GM21528 (cell line): ENCODE results near the gene LRRC4C.
"Not testable (repeated sequence)": the region's sequence is repeated elsewhere in the genome, so short reads cannot be mapped to it uniquely, and the experiment has no call there.

Experiments used
- ATAC-seq: cut with Tn5 transposase; IDR thresholded peaks from one replicate; pipeline ENCODE4 v1.9.1; 2021; ENCODE audit warnings: mild to moderate bottlenecking, moderate library complexity; ENCODE audit not compliant: unreplicated experiment, low FRiP score

The LRRC4C gene

GRCh38 chr11:40924915-40925314 is 534.5 kb downstream of the LRRC4C start:
- ATAC-seq, result no peak

GRCh38 chr11:40921246-40921645 is 538.2 kb downstream of the LRRC4C start:
- no peak for ATAC-seq

GRCh38 chr11:40910774-40911173 is 548.7 kb downstream of the LRRC4C start:
- not testable (repeated sequence) for ATAC-seq

GRCh38 chr11:40894501-40894900 is 565.0 kb downstream of the LRRC4C start:
- ATAC-seq, result no peak

GRCh38 chr11:40885250-40885954 is 574.0 kb downstream of the LRRC4C start:
- no peak for ATAC-seq

- ATAC-seq, result no peak
These were observed 577.2 kb downstream of the LRRC4C start for GRCh38 chr11:40882301-40882700.

GRCh38 chr11:40879911-40880310 is 579.5 kb downstream of the LRRC4C start:
- no peak for ATAC-seq

- ATAC-seq, result no peak
These were observed 581.5 kb downstream of the LRRC4C start for GRCh38 chr11:40877981-40878380.

- no peak for ATAC-seq
These were observed 582.2 kb downstream of the LRRC4C start for GRCh38 chr11:40877256-40877655.

- ATAC-seq, result no peak
These were observed 591.3 kb downstream of the LRRC4C start for GRCh38 chr11:40867991-40868632.

GRCh38 chr11:40857754-40858153 is 601.7 kb downstream of the LRRC4C start:
- not testable (repeated sequence) for ATAC-seq

- no peak for ATAC-seq
These were observed 616.6 kb downstream of the LRRC4C start for GRCh38 chr11:40842750-40843339.

GRCh38 chr11:40841231-40841630 is 618.2 kb downstream of the LRRC4C start:
- ATAC-seq, result no peak

GRCh38 chr11:40838181-40838683 is 621.2 kb downstream of the LRRC4C start:
- no peak for ATAC-seq

- no peak for ATAC-seq
These were observed 632.3 kb downstream of the LRRC4C start for GRCh38 chr11:40827116-40827515.

- ATAC-seq, result no peak
These were observed 632.9 kb downstream of the LRRC4C start for GRCh38 chr11:40826601-40827000.

- ATAC-seq, result no peak
These were observed 634.1 kb downstream of the LRRC4C start for GRCh38 chr11:40825201-40825834.

- no peak for ATAC-seq
These were observed 640.2 kb downstream of the LRRC4C start for GRCh38 chr11:40819230-40819629.

- ATAC-seq, result no peak
These were observed 642.5 kb downstream of the LRRC4C start for GRCh38 chr11:40816976-40817375.

- no peak for ATAC-seq
These were observed 661.5 kb downstream of the LRRC4C start for GRCh38 chr11:40797981-40798380.

GRCh38 chr11:40787224-40787623 is 672.2 kb downstream of the LRRC4C start:
- ATAC-seq, result no peak
